HEK293 (cell line): ENCODE measurements around the gene LAMTOR4.
A peak's percentile ranks its signal among the peaks of the same experiment; 100 is the strongest.

ENCODE experiments used
- GLI2 ChIP-seq: fragments of 450-650 bp; formaldehyde crosslinking; IDR thresholded peaks from 2 replicates; pipeline ENCODE4; 2017; ENCODE audit warnings: missing biosample characterization, missing genetic modification characterization, low read depth, borderline replicate concordance
- HOXC10 ChIP-seq: sonication (generic); formaldehyde crosslinking; IDR thresholded peaks from 2 replicates; pipeline ENCODE4 v1.8.1; 2023; ENCODE audit warnings: mild to moderate bottlenecking, missing genetic modification reagents
- KLF8 ChIP-seq: fragments of 450-650 bp; formaldehyde crosslinking; IDR thresholded peaks from 2 replicates; pipeline ENCODE4 v1.5.1; 2016; ENCODE audit warnings: missing biosample characterization, missing genetic modification characterization
- OSR2 ChIP-seq: fragments of 450-650 bp; formaldehyde crosslinking; IDR thresholded peaks from 2 replicates; pipeline ENCODE4 v1.5.1; 2016; ENCODE audit warnings: missing biosample characterization, missing genetic modification characterization
- PRDM4 ChIP-seq: fragments of 450-650 bp; formaldehyde crosslinking; IDR thresholded peaks from 2 replicates; pipeline ENCODE4 v1.5.1; 2017; ENCODE audit warnings: missing biosample characterization, missing genetic modification characterization
- RBAK ChIP-seq: fragments of 450-650 bp; formaldehyde crosslinking; IDR thresholded peaks from 2 replicates; pipeline ENCODE4 v1.5.1; 2016; ENCODE audit warnings: missing biosample characterization, missing genetic modification characterization
- SALL2 ChIP-seq: fragments of 450-650 bp; formaldehyde crosslinking; IDR thresholded peaks from 2 replicates; pipeline ENCODE4 v1.5.0; 2017; ENCODE audit warnings: missing biosample characterization, mild to moderate bottlenecking, missing genetic modification characterization, borderline replicate concordance
- TRIM28 ChIP-seq: IDR thresholded peaks from 2 replicates; pipeline ENCODE4 v1.6.1; 2011; ENCODE audit warnings: low read length, control low read depth, borderline replicate concordance
- ZFP3 ChIP-seq: fragments of 450-650 bp; formaldehyde crosslinking; IDR thresholded peaks from 2 replicates; pipeline ENCODE4 v1.5.1; 2016; ENCODE audit warnings: low read depth, missing biosample characterization, missing genetic modification characterization
- ZFP37 ChIP-seq: fragments of 450-650 bp; formaldehyde crosslinking; IDR thresholded peaks from 2 replicates; pipeline ENCODE4 v1.5.1; 2016; ENCODE audit warnings: missing biosample characterization, missing genetic modification characterization
- ZFP69B ChIP-seq: fragments of 450-650 bp; formaldehyde crosslinking; IDR thresholded peaks from 2 replicates; pipeline ENCODE4 v1.5.1; 2016; ENCODE audit warnings: missing biosample characterization, missing genetic modification characterization
- ZNF221 ChIP-seq: fragments of 450-650 bp; formaldehyde crosslinking; IDR thresholded peaks from 2 replicates; pipeline ENCODE4 v1.5.1; 2017; ENCODE audit warnings: missing biosample characterization, missing genetic modification characterization, borderline replicate concordance
- ZNF248 ChIP-seq: fragments of 450-650 bp; formaldehyde crosslinking; IDR thresholded peaks from 2 replicates; pipeline ENCODE4 v1.5.1; 2017; ENCODE audit warnings: missing biosample characterization, missing genetic modification characterization
- ZNF280C ChIP-seq: fragments of 450-650 bp; formaldehyde crosslinking; IDR thresholded peaks from 2 replicates; pipeline ENCODE4 v1.5.1; 2016; ENCODE audit warnings: missing biosample characterization, missing genetic modification characterization
- ZNF280D ChIP-seq: fragments of 450-650 bp; formaldehyde crosslinking; IDR thresholded peaks from 2 replicates; pipeline ENCODE4 v1.5.1; 2016; ENCODE audit warnings: missing biosample characterization, missing genetic modification characterization
- ZNF311 ChIP-seq: fragments of 450-650 bp; formaldehyde crosslinking; IDR thresholded peaks from 2 replicates; pipeline ENCODE4 v1.5.1; 2017; ENCODE audit warnings: missing biosample characterization, missing genetic modification characterization, borderline replicate concordance
- ZNF350 ChIP-seq: fragments of 450-650 bp; formaldehyde crosslinking; IDR thresholded peaks from 2 replicates; pipeline ENCODE4 v1.5.0; 2017; ENCODE audit warnings: missing biosample characterization, mild to moderate bottlenecking, missing genetic modification characterization
- ZNF366 ChIP-seq: fragments of 450-650 bp; formaldehyde crosslinking; conservative IDR thresholded peaks from 2 replicates; pipeline ENCODE4 v1.5.1; 2016; ENCODE audit warnings: missing biosample characterization, missing genetic modification characterization
- ZNF394 ChIP-seq: fragments of 450-650 bp; formaldehyde crosslinking; IDR thresholded peaks from 2 replicates; pipeline ENCODE4 v1.5.1; 2016; ENCODE audit warnings: missing biosample characterization, missing genetic modification characterization, mild to moderate bottlenecking, moderate library complexity, borderline replicate concordance
- ZNF416 ChIP-seq: fragments of 450-650 bp; formaldehyde crosslinking; IDR thresholded peaks from 2 replicates; pipeline ENCODE4 v1.5.1; 2016; ENCODE audit warnings: missing biosample characterization, missing genetic modification characterization
- ZNF48 ChIP-seq: fragments of 450-650 bp; formaldehyde crosslinking; IDR thresholded peaks from 2 replicates; pipeline ENCODE4 v1.5.1; 2016; ENCODE audit warnings: missing biosample characterization, missing genetic modification characterization
- ZNF510 ChIP-seq: fragments of 450-650 bp; formaldehyde crosslinking; IDR thresholded peaks from 2 replicates; pipeline ENCODE4 v1.5.1; 2018; ENCODE audit warnings: mild to moderate bottlenecking, missing genetic modification characterization, missing biosample characterization; ENCODE audit not compliant: insufficient replicate concordance
- ZNF521 ChIP-seq: fragments of 450-650 bp; formaldehyde crosslinking; IDR thresholded peaks from 2 replicates; pipeline ENCODE4 v1.5.1; 2017; ENCODE audit warnings: missing biosample characterization, mild to moderate bottlenecking, missing genetic modification characterization
- ZNF654 ChIP-seq: fragments of 450-650 bp; formaldehyde crosslinking; IDR thresholded peaks from 2 replicates; pipeline ENCODE4 v1.5.1; 2016; ENCODE audit warnings: low read depth, missing biosample characterization, missing genetic modification characterization
- ZNF677 ChIP-seq: fragments of 450-650 bp; IDR thresholded peaks from 2 replicates; pipeline ENCODE4 v1.5.0; 2018; ENCODE audit warnings: missing biosample characterization, mild to moderate bottlenecking, missing genetic modification characterization, moderate library complexity
- ZNF747 ChIP-seq: fragments of 450-650 bp; formaldehyde crosslinking; IDR thresholded peaks from 2 replicates; pipeline ENCODE4 v1.5.1; 2016; ENCODE audit warnings: missing biosample characterization, missing genetic modification characterization
- ZNF792 ChIP-seq: fragments of 450-650 bp; formaldehyde crosslinking; IDR thresholded peaks from 2 replicates; pipeline ENCODE4 v1.5.1; 2016; ENCODE audit warnings: missing biosample characterization, missing genetic modification characterization
- ZSCAN18 ChIP-seq: fragments of 450-650 bp; formaldehyde crosslinking; IDR thresholded peaks from 2 replicates; pipeline ENCODE4 v1.5.1; 2016; ENCODE audit warnings: missing biosample characterization, missing genetic modification characterization
- ZSCAN30 ChIP-seq: fragments of 450-650 bp; IDR thresholded peaks from 2 replicates; pipeline ENCODE4 v1.5.1; 2018; ENCODE audit warnings: missing biosample characterization, mild to moderate bottlenecking, missing genetic modification characterization, moderate library complexity
- ZSCAN4 ChIP-seq: fragments of 450-650 bp; formaldehyde crosslinking; IDR thresholded peaks from 2 replicates; pipeline ENCODE4 v1.5.1; 2017; ENCODE audit warnings: missing biosample characterization, missing genetic modification characterization

LAMTOR4 gene

GRCh38 chr7:100119072-100119969 lies 29.4 kb upstream of the LAMTOR4 start, which contains the start of the genes CNPY4 and TAF6 (continued):
- TF ChIP-seq ZFP3 (tag by site-specific recombination) (no peak), HOXC10 (CRISPR knock-in tag) (no peak), ZSCAN4 (no peak), ZNF280C (tag by site-specific recombination) (no peak), ZNF677 (no peak), RBAK (tag by site-specific recombination) (no peak), ZFP37 (tag by site-specific recombination) (peak; percentile 78; the same call in 1 of the 2 replicates), ZNF521 (tag by site-specific recombination) (no peak), ZNF747 (tag by site-specific recombination) (no peak), KLF8 (tag by site-specific recombination) (peak; percentile 93), OSR2 (tag by site-specific recombination) (0 out of 2 replicates have a peak, but pooled peaks have one; percentile 26), ZNF280D (tag by site-specific recombination) (no peak), ZNF510 (tag by site-specific recombination) (no peak), GLI2 (tag by site-specific recombination) (no peak), ZNF366 (tag by site-specific recombination) (no peak), ZNF792 (tag by site-specific recombination) (no peak), ZFP69B (tag by site-specific recombination) (peak; percentile 99), ZNF350 (tag by site-specific recombination) (no peak), TRIM28 (0 out of 2 replicates have a peak, but pooled peaks have one; percentile 13), ZNF48 (no peak), PRDM4 (no peak; the same call in 1 of the 2 replicates), SALL2 (tag by site-specific recombination) (no peak), ZNF394 (tag by site-specific recombination) (peak; percentile 61), ZNF654 (no peak), ZNF248 (tag by site-specific recombination) (no peak), ZNF416 (tag by site-specific recombination) (no peak), ZNF221 (tag by site-specific recombination) (no peak), ZNF311 (no peak), ZSCAN30 (tag by site-specific recombination) (no peak), ZSCAN18 (no peak)
